H1 (cell line): ENCODE measurements around the gene RAB10.

ENCODE experiments used
- CEBPB ChIP-seq: IDR thresholded peaks from 2 replicates; pipeline ENCODE4 v1.6.1; 2012; ENCODE audit warnings: low read depth, low read length
- CHD2 ChIP-seq: IDR thresholded peaks from 2 replicates; pipeline ENCODE4 v1.6.1; 2012; ENCODE audit warnings: low read length, improper control_type of control experiment
- CREB1 ChIP-seq: IDR thresholded peaks from 2 replicates; pipeline ENCODE4 v1.6.1; 2012; ENCODE audit warnings: inconsistent platforms
- CTCF ChIP-seq, 3 experiments: IDR thresholded peaks; 1 replicate in 2 of 3; 2 replicates in 1 of 3; pipeline versions ENCODE4 v1.5.1 to v1.6.1; 2011; ENCODE audit warnings: low read length in 3 of 3, mild to moderate bottlenecking in 3 of 3, inconsistent platforms in 2 of 3, low read depth in 1 of 3, moderate library complexity in 1 of 3; ENCODE audit not compliant: insufficient read depth in 1 of 3; ENCODE audit errors: control extremely low read depth in 1 of 3
- EGR1 ChIP-seq: IDR thresholded peaks from 2 replicates; pipeline ENCODE4 v1.6.1; 2011; ENCODE audit warnings: low read depth, low read length, borderline replicate concordance
- EZH2 ChIP-seq: fragments of 200-600 bp; sonication (generic); IDR thresholded peaks from 2 replicates; pipeline ENCODE4 v1.7.1; 2012; ENCODE audit warnings: low read depth, mild to moderate bottlenecking, moderate library complexity, low read length, inconsistent platforms; ENCODE audit not compliant: severe bottlenecking
- HDAC6 ChIP-seq: IDR thresholded peaks from one replicate; pipeline ENCODE4 v1.7.1; 2012; ENCODE audit warnings: low read depth, mild to moderate bottlenecking, inconsistent platforms, low read length, moderate library complexity
- MAFK ChIP-seq: IDR thresholded peaks from 2 replicates; pipeline ENCODE4 v1.6.1; 2012; ENCODE audit warnings: low read depth, mild to moderate bottlenecking, improper control_type of control experiment, low read length
- POLR2A ChIP-seq, 2 experiments: IDR thresholded peaks; 1 replicate in 1 of 2; 2 replicates in 1 of 2; pipeline ENCODE4 v1.6.1; 2011; ENCODE audit warnings: low read depth in 2 of 2, low read length in 2 of 2, mild to moderate bottlenecking in 2 of 2; ENCODE audit errors: control extremely low read depth in 1 of 2
- POLR2AphosphoS5 ChIP-seq: IDR thresholded peaks from 2 replicates; pipeline ENCODE4 v1.6.1; 2011; ENCODE audit warnings: low read depth, low read length
- USF2 ChIP-seq: IDR thresholded peaks from 2 replicates; pipeline ENCODE4 v1.6.1; 2011; ENCODE audit warnings: low read length, improper control_type of control experiment
- ZNF274 ChIP-seq: IDR thresholded peaks from 2 replicates; pipeline ENCODE4 v1.7.0; 2012; ENCODE audit warnings: low read length, borderline replicate concordance; ENCODE audit errors: extremely low read depth

- TF ChIP-seq CREB1 (no peak), EGR1 (peak; percentile 70; the same call in 1 of the 2 replicates), POLR2A (IDR thresholded peaks at IDR 0.05; ENCODE audit: control extremely low read depth in 1 of 2, low read depth in 2 of 2, low read length in 2 of 2) (no peak; a peak in 1 of 3 replicates), HDAC6 (no peak), USF2 (no peak), EZH2 (no peak), POLR2AphosphoS5 (no peak; the same call in 1 of the 2 replicates), CTCF (IDR thresholded peaks at IDR 0.05; ENCODE audit: control extremely low read depth in 1 of 3, insufficient read depth in 1 of 3, low read depth in 1 of 3, low read length in 3 of 3) (no peak), CEBPB (no peak), MAFK (no peak), ZNF274 (no peak), CHD2 (no peak)
These were observed 145.0 kb downstream of the RAB10 start for GRCh38 chr2:26178746-26179436.
